Fibroblast of the conjunctiva (primary cell): ENCODE results near the gene TMEM18.
A peak's percentile ranks its signal among the peaks of the same experiment; 100 is the strongest.

Source experiments
- DNase-seq: peaks from one replicate; pipeline ENCODE4 v3.0.0-alpha.2; 2010; ENCODE audit warnings: low read depth

Gene TMEM18

DNA sequence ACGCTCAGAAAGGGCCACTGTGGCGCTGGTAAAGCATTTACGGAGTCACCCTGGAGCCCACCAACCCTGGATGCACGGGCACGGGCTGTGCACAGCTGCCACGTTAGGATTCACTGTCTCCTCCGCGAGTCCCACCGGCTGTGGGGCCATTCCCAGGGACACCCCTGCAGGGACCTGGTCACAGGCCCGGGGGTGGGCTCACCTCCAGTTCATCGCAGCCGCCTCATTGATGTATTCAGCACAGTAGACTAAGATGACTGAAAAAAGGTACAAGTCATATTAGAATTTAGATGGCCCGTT lies 4.7 kb downstream of the TMEM18 start:
- DNase-seq, result no peak

GRCh38 chr2:671787-672605 lies 5.2 kb downstream of the TMEM18 start:
- no peak for DNase-seq

DNA sequence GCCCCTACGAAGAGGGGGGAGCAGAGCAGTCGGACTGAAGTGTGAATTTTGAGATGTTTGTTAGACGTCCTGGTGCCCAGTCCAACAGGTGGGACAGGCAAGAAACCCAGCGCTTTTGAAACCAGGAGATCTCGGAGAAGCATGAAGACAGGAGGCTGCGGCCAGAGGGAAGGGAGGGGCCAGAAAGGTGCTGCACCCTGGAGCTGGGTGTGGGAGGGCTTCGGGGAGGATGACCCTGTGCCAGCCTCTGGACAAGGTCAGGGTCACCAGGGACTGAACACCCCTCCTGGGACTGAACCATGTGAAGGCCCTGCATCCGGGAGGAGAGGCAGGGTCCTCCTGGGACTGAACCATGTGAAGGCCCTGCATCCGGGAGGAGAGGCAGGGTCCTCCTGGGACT lies 6.1 kb downstream of the TMEM18 start:
- no peak for DNase-seq

DNA sequence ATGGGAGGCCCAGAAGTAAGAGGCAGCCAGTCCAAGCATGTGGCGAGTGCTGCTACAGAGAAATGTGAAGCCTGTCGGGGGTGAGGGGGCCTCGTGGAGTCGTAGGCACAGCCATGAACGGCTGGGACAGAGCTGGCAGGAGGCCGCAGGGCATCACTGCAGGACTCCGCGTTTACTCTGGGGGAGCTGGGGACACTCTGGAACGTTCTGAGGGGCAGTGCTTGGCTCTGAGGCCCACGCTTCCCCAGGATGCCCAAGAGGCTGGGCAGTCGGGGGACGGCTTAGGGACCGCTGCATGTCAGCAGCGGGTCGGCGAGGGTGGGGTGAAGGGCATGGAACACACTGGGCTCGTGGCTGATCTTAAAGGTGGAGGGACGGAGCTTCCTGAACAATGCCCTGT lies 6.6 kb downstream of the TMEM18 start:
- DNase-seq, result no peak

DNA sequence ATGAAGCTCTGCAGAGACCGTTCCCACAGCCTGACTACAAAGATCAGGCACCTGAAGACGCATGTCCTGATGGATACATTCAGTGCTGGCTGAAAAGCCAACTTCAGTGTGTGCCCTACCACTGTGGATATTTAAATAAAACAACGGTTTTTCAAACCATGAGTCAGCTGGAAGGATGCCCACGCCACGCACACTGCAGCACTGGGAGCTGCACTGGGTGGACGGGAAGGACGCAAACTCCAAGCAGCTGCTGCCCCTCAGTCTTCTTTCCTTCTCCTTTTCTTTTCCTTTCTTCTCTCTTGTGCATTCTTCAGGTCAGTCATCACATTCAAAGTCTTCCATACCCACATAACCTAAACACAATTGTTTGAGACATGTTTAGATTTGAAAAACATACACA lies 7.9 kb downstream of the TMEM18 start:
- no peak for DNase-seq

DNA sequence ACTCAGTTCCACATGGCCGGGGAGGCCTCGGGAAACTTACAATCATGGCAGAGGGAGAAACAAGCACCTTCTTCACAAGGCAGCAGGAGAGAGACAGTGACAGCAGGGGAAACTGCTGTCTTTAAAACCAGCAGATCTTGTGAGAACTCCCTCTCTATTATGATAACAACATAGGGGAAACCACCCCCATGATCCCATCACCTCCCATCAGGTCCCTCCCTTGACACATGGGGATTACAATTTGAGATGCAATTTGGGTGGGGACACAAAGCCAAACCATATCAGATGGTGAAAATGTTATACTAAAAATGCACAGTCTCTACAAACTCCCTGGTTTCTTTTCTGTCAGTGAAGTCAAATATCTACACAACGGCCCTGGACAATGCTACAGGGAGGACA lies 9.2 kb downstream of the TMEM18 start:
- DNase-seq, result no peak

DNA sequence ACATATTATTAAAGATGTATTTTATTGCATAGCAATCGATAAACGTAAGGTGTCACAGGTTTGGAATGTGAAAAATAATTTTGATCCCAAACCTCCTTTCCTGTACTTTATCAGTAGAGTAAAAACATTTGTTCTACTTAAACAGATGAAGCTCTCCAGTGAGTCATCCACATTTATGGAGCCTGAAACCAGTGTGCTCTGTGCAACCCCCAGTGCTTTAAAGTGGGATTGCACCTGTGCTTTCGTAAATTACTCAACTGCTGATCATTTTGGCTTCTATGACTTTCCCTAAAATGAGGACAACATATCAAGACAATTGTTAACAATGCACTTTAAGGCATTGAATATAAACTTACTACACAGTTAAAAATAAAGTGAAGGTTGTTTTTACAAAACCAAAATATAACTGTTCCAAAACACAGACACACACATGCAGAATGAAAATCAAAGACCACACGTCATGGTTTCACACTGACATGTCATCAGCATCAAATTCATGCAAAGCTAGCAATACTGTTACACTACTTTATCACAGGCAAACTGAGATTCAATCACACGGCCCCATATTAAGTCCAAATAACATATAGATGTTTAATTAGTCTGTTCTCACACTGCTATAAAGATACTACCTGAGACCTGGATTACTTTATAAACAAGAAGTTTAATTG lies 9.7 kb downstream of the TMEM18 start:
- DNase-seq, result peak; percentile 47

DNA sequence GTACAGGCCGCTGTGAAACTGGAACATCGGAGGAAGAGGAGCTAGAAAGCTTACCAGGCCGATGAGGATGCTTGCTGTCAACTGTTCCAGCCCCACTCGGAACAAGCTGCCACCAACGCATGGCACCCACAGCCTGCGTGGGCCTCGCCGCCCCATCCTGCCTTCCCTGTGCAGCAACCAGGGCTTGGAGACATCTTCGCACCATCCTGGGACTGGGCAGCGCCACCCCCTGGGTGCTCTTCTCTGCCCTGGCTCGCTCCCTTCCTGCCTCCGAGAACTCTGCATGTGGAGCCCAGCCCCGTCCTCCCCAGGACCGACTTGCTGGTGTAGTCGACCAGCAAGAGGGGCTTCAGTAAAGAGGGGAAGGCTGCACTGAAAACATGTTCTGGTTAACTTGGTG lies 10.8 kb downstream of the TMEM18 start:
- DNase-seq, result no peak

- DNase-seq, result no peak
Observed at GRCh38 chr2:665340-666073, 11.7 kb downstream of the TMEM18 start.

GRCh38 chr2:664063-664462 lies 13.1 kb downstream of the TMEM18 start:
- DNase-seq, result no peak

GRCh38 chr2:663221-663620 lies 14.0 kb downstream of the TMEM18 start:
- DNase-seq, result no peak

DNA sequence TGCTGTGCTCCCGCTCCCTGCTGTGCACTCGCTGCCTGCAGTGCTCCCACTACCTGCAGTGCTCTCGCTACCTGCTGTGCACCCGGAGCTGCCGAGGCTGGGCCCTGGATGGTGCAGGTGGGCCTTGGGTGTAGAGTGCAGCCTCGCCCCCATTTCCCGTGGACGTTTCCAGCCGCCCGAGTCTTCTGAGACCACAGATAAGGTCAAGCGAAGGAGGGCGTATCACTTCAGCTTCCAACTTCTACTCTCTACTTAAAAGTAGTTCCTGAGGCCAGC lies 15.9 kb downstream of the TMEM18 start:
- DNase-seq, result no peak

GRCh38 chr2:660586-661359 lies 16.4 kb downstream of the TMEM18 start:
- no peak for DNase-seq

- no peak for DNase-seq
Observed at GRCh38 chr2:660029-660428, 17.2 kb downstream of the TMEM18 start.

GRCh38 chr2:658426-658825 lies 18.8 kb downstream of the TMEM18 start:
- DNase-seq, result no peak

DNA sequence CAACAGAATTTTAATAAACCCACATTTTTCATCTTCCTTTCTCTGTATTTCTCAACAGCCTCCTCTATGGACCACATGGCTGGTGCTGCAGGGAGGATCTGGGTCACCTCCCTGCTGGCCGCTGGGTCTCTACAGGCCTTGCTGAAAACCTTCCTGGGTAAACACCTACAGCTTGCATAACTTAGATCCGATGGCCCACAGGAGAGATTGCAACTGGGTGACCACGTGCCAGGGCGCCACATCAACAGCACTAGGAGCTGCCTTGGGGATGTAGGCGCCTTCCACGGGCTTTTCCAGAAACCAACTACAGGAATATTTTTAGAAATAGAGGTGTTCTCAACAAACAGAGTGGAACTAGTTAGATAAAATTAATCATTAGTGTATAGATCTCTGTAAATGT lies 19.4 kb downstream of the TMEM18 start:
- DNase-seq, result no peak

DNA sequence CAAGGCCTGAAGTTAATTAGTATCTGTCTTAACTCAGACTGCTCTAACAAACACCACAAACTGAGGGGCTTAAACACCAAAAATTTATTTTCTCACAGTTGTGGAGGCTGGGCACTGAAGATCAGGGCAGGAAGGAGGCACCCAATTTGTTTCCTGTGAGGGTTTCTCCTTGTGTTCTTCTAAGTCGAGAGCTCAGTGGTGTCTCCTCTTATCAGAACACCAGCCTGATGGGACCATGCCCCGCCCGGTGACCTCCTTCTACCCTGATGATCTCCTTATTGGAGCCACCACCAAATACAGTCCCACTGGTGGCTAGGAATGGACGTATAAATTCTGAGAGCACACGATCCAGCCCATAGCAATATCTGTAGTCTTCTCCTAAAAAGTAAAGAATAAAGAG lies 20.5 kb downstream of the TMEM18 start:
- DNase-seq, result no peak

- DNase-seq, result no peak
Observed at GRCh38 chr2:655626-656025, 21.6 kb downstream of the TMEM18 start.

GRCh38 chr2:654896-655295 lies 22.3 kb downstream of the TMEM18 start:
- no peak for DNase-seq

- DNase-seq, result no peak
Observed at GRCh38 chr2:653645-654425, 23.4 kb downstream of the TMEM18 start.

DNA sequence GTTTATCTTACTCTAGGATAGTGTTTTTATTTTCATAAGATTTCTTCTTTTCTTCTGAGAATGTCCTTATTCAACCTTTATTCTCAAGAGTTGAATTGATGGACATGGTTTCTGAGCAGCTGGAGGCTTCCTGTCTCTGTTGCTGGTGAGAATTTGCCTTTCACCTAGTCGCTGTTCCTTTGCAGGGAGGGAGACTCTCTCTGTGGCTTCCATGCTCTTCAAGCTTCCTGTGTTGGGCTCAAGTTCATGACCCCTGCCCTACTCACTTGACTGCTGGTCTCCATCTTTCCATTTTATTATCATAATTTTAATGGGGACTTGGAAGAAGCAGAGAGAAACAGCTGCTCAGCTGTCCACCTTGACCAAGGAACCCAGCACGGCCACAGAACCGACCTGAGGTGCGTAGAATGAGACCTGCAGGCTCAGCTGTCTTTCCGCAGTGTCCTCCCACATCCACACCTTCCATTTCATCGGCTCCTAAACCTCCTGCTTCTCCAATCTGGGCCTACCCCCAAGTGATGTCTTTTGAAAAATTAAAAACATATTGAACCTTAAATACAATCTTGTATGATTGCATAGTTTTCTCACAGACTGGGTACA lies 24.2 kb downstream of the TMEM18 start:
- no peak for DNase-seq

- DNase-seq, result no peak
Observed at GRCh38 chr2:651951-652373, 25.2 kb downstream of the TMEM18 start.
